ENCODE measurements around the gene TBC1D22A.

Gene TBC1D22A

GRCh38 chr22:47015589-47016178 is 253.2 kb downstream of the TBC1D22A start:
- TF ChIP-seq CTCF (IDR thresholded peaks at IDR 0.05), result no peak

- TF ChIP-seq CTCF (IDR thresholded peaks at IDR 0.05), result no peak
Measured at GRCh38 chr22:47016631-47017030, 254.2 kb downstream of the TBC1D22A start.

GRCh38 chr22:47017245-47017644 is 254.8 kb downstream of the TBC1D22A start:
- TF ChIP-seq CTCF (IDR thresholded peaks at IDR 0.05), result no peak

GRCh38 chr22:47018010-47018910 is 255.8 kb downstream of the TBC1D22A start:
- TF ChIP-seq CTCF (IDR thresholded peaks at IDR 0.05), result no peak

- TF ChIP-seq CTCF (IDR thresholded peaks at IDR 0.05), result no peak
Measured at GRCh38 chr22:47019012-47019790, 256.8 kb downstream of the TBC1D22A start.

- TF ChIP-seq CTCF (IDR thresholded peaks at IDR 0.05), result no peak
Measured at GRCh38 chr22:47020166-47020565, 257.7 kb downstream of the TBC1D22A start.

- no peak for TF ChIP-seq CTCF (IDR thresholded peaks at IDR 0.05)
Measured at GRCh38 chr22:47021371-47022074, 259.1 kb downstream of the TBC1D22A start.
